Frontal cortex (tissue), 4 donors: ENCODE results near the gene CAMK1D. TPM values are rescaled to one million over a fixed set of nuclear protein-coding genes. Genes with fewer than 3 reads are reported as not detected.

Experiments
- DNase-seq, 2 donors: peaks; one replicate each; pipeline ENCODE4 v3.0.0; 2012; ENCODE audit warnings: low spot score in 2 of 2
- FAIRE-seq: peaks from 2 replicates; lab custom pipeline; 2012; peaks lifted over from hg19 to GRCh38; lab: Jason Lieb, UNC
- total RNA-seq: library from RNA; depleted of rRNA; stranded (reverse); fragments of >200 nt; gene quantifications from one replicate; pipeline ENCODE4 v1.2.3, GENCODE V29; 2014
- donor health status: control.
- donor health status: control.
- donor health status: control.

CAMK1D gene
- total RNA-seq, 1 donor from 2014 or later, result 19.2 TPM

- FAIRE-seq, result no peak
- no peak for DNase-seq
Observed at GRCh38 chr10:12782537-12782936, 433.2 kb downstream of the CAMK1D start.

GRCh38 chr10:12783293-12783692 is 433.9 kb downstream of the CAMK1D start:
- no peak for FAIRE-seq

GRCh38 chr10:12784646-12785045 is 435.3 kb downstream of the CAMK1D start:
- no peak for DNase-seq

More at GRCh38 chr10:12783293-12783692, 433.9 kb downstream of the CAMK1D start:
- DNase-seq, result no peak

GRCh38 chr10:12785415-12785831 is 436.1 kb downstream of the CAMK1D start:
- FAIRE-seq (no peak), DNase-seq (no peak)

More at GRCh38 chr10:12784646-12785045, 435.3 kb downstream of the CAMK1D start:
- FAIRE-seq, result no peak

GRCh38 chr10:12787297-12787696 is 437.9 kb downstream of the CAMK1D start:
- DNase-seq (no peak), FAIRE-seq (no peak)

GRCh38 chr10:12788277-12788676 is 438.9 kb downstream of the CAMK1D start:
- DNase-seq, result no peak
- FAIRE-seq, result no peak

GRCh38 chr10:12790270-12790669 is 440.9 kb downstream of the CAMK1D start:
- FAIRE-seq, result no peak
- no peak for DNase-seq

- no peak for DNase-seq
- no peak for FAIRE-seq
Observed at GRCh38 chr10:12791728-12792127, 442.4 kb downstream of the CAMK1D start.

GRCh38 chr10:12792889-12793556 is 443.7 kb downstream of the CAMK1D start:
- DNase-seq (no peak), FAIRE-seq (no peak)

- DNase-seq (no peak), FAIRE-seq (no peak)
Observed at GRCh38 chr10:12795315-12796110, 446.2 kb downstream of the CAMK1D start.

- FAIRE-seq, result no peak
Observed at GRCh38 chr10:12796401-12797160, 447.2 kb downstream of the CAMK1D start.

GRCh38 chr10:12797471-12798262 is 448.3 kb downstream of the CAMK1D start:
- FAIRE-seq, result no peak
- no peak for DNase-seq

More at GRCh38 chr10:12796401-12797160, 447.2 kb downstream of the CAMK1D start:
- DNase-seq, result no peak

GRCh38 chr10:12799144-12799543 is 449.8 kb downstream of the CAMK1D start:
- DNase-seq, result no peak
- no peak for FAIRE-seq

- DNase-seq, result no peak
- FAIRE-seq, result no peak
Observed at GRCh38 chr10:12799714-12800113, 450.4 kb downstream of the CAMK1D start.

GRCh38 chr10:12800302-12800701 is 451.0 kb downstream of the CAMK1D start:
- no peak for FAIRE-seq
- no peak for DNase-seq

- FAIRE-seq (no peak), DNase-seq (no peak)
Observed at GRCh38 chr10:12801214-12802087, 452.1 kb downstream of the CAMK1D start.

- FAIRE-seq (no peak), DNase-seq (no peak)
Observed at GRCh38 chr10:12803776-12804175, 454.4 kb downstream of the CAMK1D start.

- FAIRE-seq, result no peak
- DNase-seq, result no peak
Observed at GRCh38 chr10:12806228-12807095, 457.1 kb downstream of the CAMK1D start.
